ENCODE data around the gene GORAB. TPM values are rescaled to one million over a fixed set of nuclear protein-coding genes. Genes with fewer than 3 reads are reported as not detected.

The GORAB gene
- total RNA-seq, 2 experiments from 2014 or later = 23.0 to 26.6 TPM

DNA sequence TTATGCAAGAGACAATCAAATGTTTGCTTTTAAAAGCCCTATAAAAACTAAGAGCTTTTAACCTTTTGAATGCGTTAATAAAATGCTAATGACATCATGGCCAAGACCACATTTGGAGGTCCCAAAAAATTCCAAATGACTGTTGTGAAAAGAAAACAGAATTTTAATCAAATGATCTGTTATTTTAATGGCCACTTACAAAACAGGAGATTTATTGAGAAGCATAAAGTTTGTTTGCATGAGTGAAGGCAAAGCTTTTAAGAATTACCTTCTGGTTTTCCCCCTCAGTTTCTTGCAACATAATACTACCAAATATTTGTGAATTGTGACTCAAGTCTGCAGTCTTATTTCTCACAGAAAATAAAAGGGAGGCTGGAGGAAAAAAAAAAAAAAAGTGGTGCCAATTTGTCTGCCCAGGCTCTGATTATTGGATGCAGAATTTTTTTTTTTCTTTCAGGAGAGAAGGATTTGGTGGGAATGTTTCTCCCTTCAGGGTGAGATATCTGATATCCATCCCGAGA lies 60.7 kb downstream of the GORAB start:
- peaks cover 4 to 5% of the 10 kb centered on the region in 2 experiments for H3K9me3 ChIP-seq (ENCODE audit: control insufficient read depth in 1 of 2, insufficient read depth in 1 of 2, low read length in 2 of 2)
- no peak for ATAC-seq (ENCODE audit: poor library complexity)
- CTCF ChIA-PET = no interaction called here
- Mint-ChIP-seq H3K27ac (no peak overlapping the region), H3K4me1 (ENCODE audit: low read depth) (no peaks in the 10 kb centered on the region), H3K27me3 (peaks cover 43% of the 10 kb centered on the region), H3K36me3 (ENCODE audit: low read depth) (no peaks in the 10 kb centered on the region), H3K9me3 (peaks cover 9% of the 10 kb centered on the region), H3K4me3 (no peak overlapping the region)
- H3K27ac ChIP-seq (ENCODE audit: low read depth in 1 of 2, low read length in 2 of 2) = no peak overlapping the region
- intact Hi-C loops (cut with DNase I, micrococcal nuclease) = no loop called here
- no peak overlapping the region for H3K4me3 ChIP-seq (ENCODE audit: low read length)
- H3K27me3 ChIP-seq (ENCODE audit: control insufficient read depth in 1 of 2, insufficient read depth in 2 of 2, low read length in 2 of 2) = peaks cover 3 to 11% of the 10 kb centered on the region in 2 experiments
- no peak for TF ChIP-seq CTCF (IDR thresholded peaks at IDR 0.05)
- no peaks in the 10 kb centered on the region for H3K4me1 ChIP-seq (ENCODE audit: insufficient read depth, low read length)
- H3K36me3 ChIP-seq (ENCODE audit: insufficient read depth, low read length) = no peaks in the 10 kb centered on the region
- POLR2A ChIA-PET = no interaction called here
- no peak for DNase-seq

DNA sequence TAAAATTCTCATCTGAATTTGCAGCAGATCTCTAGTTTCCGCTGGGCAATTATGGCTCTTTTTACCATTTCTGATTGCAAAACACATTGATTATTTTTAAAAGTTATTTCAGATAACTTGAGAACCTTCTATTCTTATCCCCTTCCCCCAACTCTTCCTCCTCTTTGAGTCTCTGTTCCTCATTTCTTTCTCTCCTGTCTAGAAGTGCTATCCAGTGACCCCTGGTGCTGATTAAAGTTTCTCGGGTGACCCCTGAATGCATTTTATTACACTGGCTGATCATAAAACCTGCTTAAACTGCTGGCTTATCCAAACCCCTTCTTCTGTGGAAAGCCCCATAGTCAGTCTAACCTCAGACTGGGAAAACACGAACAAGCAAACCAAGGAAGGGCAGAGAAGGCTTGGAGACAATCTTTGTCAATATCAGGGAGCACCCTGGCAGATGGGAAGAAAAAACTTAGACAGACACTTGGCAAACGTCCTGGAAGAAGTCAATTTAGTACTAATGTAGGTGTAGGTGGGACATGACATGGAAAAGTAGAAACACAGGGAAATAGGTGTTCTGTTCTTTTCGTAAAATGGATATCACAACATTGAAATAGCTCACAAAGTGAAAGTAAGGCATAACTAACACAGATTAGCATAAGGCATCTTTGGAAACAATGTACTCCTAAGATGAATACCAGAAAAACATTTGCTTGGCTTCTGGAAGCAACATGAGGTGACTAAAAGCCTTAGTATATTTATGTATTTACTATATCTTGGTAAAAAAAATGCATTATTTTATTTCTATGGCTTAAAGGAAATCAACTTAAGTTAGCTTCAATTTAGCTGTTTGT lies 61.4 kb downstream of the GORAB start:
- Mint-ChIP-seq H3K27ac (no peak overlapping the region), H3K36me3 (ENCODE audit: low read depth) (no peaks in the 10 kb centered on the region), H3K4me1 (ENCODE audit: low read depth) (no peaks in the 10 kb centered on the region), H3K27me3 (peaks cover 43% of the 10 kb centered on the region), H3K9me3 (peaks cover 12% of the 10 kb centered on the region), H3K4me3 (no peak overlapping the region)
- ATAC-seq (ENCODE audit: poor library complexity) (no peak), DNase-seq (no peak)
- Histone ChIP-seq H3K27ac (ENCODE audit: low read depth in 1 of 2, low read length in 2 of 2) (no peak overlapping the region), H3K4me3 (ENCODE audit: low read length) (no peak overlapping the region), H3K36me3 (ENCODE audit: insufficient read depth, low read length) (no peaks in the 10 kb centered on the region), H3K4me1 (ENCODE audit: insufficient read depth, low read length) (no peaks in the 10 kb centered on the region), H3K9me3 (ENCODE audit: control insufficient read depth in 1 of 2, insufficient read depth in 1 of 2, low read length in 2 of 2) (peaks cover 4 to 9% of the 10 kb centered on the region in 2 experiments), H3K27me3 (ENCODE audit: control insufficient read depth in 1 of 2, insufficient read depth in 2 of 2, low read length in 2 of 2) (peaks cover 3 to 10% of the 10 kb centered on the region in 2 experiments)
- intact Hi-C loops (cut with DNase I, micrococcal nuclease) = no loop called here
- no peak for TF ChIP-seq CTCF (IDR thresholded peaks at IDR 0.05)
- ChIA-PET POLR2A (no interaction called here), CTCF (no interaction called here)

GRCh38 chr1:170594066-170594626 lies 62.2 kb downstream of the GORAB start:
- Mint-ChIP-seq H3K27me3 (peaks cover 35% of the 10 kb centered on the region), H3K36me3 (ENCODE audit: low read depth) (no peaks in the 10 kb centered on the region), H3K4me1 (ENCODE audit: low read depth) (no peaks in the 10 kb centered on the region), H3K4me3 (no peak overlapping the region), H3K27ac (no peak overlapping the region), H3K9me3 (peaks cover 13% of the 10 kb centered on the region)
- ChIA-PET CTCF (no interaction called here), POLR2A (no interaction called here)
- Histone ChIP-seq H3K4me3 (ENCODE audit: low read length) (no peak overlapping the region), H3K36me3 (ENCODE audit: insufficient read depth, low read length) (no peaks in the 10 kb centered on the region), H3K27ac (ENCODE audit: low read depth in 1 of 2, low read length in 2 of 2) (no peak overlapping the region), H3K9me3 (ENCODE audit: control insufficient read depth in 1 of 2, insufficient read depth in 1 of 2, low read length in 2 of 2) (peaks cover 4 to 9% of the 10 kb centered on the region in 2 experiments), H3K4me1 (ENCODE audit: insufficient read depth, low read length) (no peaks in the 10 kb centered on the region), H3K27me3 (ENCODE audit: control insufficient read depth in 1 of 2, insufficient read depth in 2 of 2, low read length in 2 of 2) (peaks cover 3 to 5% of the 10 kb centered on the region in 2 experiments)
- ATAC-seq (ENCODE audit: poor library complexity) (no peak), DNase-seq (no peak)
- intact Hi-C loops (cut with DNase I, micrococcal nuclease) = no loop called here
- TF ChIP-seq CTCF (IDR thresholded peaks at IDR 0.05) = no peak

All from CD4-positive, alpha-beta T cell (primary cell).